NCI-H526 treated with DMSO at 0.1 percent for 48 hours (cell line): Measurements from ENCODE around the gene MOV10L1.
"Not testable (repeated sequence)": the region's sequence is repeated elsewhere in the genome, so short reads cannot be mapped to it uniquely, and the experiment has no call there.

Experiments
- DNase-seq: peaks from one replicate; lab custom pipeline; 2025; lab: John Stamatoyannopoulos, UW

MOV10L1 gene

GRCh38 chr22:50105208-50106100 lies 15.6 kb downstream of the MOV10L1 start:
- DNase-seq = no peak

GRCh38 chr22:50107529-50107928 lies 17.7 kb downstream of the MOV10L1 start:
- no peak for DNase-seq

- DNase-seq = no peak
Observed at GRCh38 chr22:50111056-50111455, 21.2 kb downstream of the MOV10L1 start.

DNA sequence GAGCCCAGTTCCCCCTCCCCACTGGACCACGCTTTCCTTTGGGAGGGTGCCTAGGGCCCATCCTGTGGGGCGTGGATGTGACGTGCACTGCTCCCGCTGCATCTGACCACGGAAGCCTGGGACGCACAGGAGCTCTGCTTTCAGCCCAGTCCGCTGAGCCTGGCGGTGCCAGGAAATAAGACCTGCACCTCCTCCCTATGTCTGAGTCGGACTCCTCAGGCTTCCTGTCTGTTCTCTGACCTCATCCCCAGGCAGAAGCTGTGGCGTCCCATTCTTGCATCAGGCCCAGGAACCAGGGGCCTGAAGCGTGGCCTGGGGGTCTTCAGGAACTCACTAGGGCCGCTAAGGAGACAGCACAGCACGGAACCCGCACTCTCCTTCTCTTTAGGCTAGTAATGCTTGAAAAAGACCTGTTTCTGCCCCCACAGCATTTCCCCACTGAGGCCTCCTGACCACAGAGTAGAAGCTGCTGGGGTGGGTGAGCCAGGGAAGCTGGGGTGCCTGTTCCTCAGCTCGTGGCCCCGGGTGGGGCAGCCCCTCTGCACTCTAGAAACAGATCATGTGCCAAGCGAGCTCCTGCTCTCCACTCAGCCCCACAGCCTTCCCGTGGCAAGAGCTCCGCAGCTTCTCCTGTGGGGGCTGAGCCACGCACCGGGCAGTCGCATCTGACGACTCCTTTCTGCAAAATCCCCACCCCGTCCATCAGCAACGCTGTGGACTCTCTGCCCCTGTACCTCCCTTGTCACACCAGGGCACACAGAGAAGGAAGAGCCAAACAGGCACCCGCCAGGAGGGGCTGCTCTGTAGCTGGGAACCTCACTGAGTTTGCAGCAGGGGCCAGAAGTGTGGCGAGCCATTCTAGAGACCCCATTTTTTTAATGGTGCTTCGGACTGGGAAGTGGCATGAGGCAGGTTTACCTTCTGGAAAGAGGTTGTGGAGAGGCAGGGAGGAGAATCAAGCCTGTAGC lies 22.6 kb downstream of the MOV10L1 start:
- no peak for DNase-seq

- no peak for DNase-seq
Observed at GRCh38 chr22:50114221-50115021, 24.6 kb downstream of the MOV10L1 start.

DNA sequence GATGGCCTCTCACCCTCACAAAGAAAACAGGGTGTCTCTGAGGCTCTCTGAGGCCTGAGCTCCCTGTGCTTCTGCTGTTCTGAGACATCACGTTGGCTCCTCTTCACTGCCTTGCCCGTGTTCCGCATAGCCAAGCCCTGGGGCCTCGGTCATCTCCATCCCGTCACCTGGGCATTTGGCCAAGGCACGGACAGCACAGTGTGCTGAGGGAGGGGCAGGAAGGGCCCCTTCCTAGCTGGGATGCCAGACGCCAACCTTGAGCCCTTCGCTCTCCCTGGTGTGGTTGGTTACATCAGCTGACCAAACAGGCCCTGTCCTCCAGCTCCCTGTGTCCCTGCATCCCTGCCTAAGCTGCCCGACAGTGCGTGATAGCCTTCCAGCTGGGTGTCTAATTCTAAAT lies 25.9 kb downstream of the MOV10L1 start:
- no peak for DNase-seq

DNA sequence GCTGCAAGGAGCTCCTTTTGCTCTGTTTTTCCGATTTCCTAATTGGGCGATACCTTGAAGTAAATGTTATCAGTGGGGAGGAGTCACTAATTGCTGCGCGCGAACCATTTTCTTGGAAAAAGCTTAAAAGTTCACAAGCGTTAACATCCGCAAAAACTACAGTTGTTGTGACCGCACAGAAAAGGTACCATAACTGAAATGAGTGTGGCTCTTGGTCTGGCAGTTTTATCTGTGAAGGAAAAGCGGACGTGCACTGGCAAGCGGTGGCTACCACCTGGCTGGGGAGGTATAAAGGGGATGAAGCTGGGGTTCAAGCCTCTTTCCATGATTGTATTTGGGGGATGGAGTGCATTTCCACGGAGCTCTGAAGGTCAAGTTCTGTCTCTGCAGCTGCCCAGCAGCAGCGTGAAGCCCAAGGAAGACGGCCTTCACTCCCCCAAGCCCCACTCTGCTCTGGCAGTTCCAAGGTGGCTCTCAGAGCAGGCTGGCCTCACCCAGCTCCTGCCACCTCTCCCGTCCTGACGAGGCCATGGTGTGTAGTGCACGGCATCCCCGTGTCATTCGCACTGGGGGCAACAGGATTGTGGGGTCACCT lies 27.5 kb downstream of the MOV10L1 start:
- no peak for DNase-seq

GRCh38 chr22:50118129-50118528 lies 28.3 kb downstream of the MOV10L1 start:
- DNase-seq = no peak

- DNase-seq = no peak
Observed at GRCh38 chr22:50118557-50119168, 28.9 kb downstream of the MOV10L1 start.

DNA sequence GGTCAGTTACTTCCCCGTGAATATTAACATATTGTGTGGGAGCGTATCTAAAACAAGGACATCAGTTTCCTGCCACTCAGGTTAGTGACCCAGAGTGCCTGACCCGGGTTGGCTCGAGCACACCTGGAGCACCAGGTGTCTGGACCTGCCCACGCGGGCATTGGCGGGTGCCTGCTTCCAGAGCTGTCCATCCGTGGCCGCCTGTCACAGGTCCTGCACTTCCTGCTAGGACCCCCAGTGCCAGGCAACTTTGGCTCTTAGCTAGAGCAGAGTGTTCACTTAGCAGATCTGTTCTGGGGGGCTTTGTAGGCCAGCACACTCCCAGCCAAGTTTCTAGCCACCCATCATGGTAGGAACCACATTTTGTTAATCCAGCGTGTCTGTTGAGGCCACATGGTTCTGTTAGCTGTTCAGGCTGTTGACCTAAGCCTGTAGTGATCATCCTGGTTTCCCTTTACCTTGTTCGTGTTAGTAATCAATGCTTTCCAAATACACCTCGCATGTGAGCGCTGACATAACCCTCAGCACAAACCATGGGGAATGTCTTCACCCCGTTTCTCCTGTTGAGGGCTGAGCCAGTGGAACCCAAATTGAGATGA lies 29.5 kb downstream of the MOV10L1 start:
- DNase-seq = no peak

GRCh38 chr22:50119768-50120251 lies 30.0 kb downstream of the MOV10L1 start:
- no peak for DNase-seq

DNA sequence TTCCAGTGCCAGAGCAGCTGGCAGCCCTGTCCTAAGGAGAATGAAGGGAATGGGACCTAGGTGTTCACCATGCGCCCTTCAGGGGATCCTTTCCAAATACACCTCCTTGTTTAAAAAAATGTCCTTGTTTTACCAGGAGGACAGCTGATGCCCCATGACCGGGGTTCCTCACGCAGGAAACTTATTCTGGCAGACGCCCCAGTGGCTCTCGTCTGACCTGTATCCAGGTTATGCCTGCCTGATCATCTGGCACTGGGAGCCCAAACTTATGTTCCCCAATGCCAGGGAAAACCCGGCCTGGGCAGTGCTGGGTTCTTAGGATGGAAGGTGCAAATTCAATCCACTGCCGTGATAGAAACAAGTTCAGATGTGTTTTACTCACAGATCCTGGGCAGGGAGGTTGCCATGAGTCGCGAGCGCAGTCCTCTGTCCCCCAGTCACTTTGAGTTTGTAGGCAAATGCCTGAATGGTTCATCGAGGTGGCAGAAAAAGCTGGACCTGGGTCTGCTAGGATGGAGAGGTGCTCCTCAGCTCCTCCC lies 31.5 kb downstream of the MOV10L1 start:
- DNase-seq = no peak

GRCh38 chr22:50123119-50123518 lies 33.3 kb downstream of the MOV10L1 start:
- DNase-seq = no peak

DNA sequence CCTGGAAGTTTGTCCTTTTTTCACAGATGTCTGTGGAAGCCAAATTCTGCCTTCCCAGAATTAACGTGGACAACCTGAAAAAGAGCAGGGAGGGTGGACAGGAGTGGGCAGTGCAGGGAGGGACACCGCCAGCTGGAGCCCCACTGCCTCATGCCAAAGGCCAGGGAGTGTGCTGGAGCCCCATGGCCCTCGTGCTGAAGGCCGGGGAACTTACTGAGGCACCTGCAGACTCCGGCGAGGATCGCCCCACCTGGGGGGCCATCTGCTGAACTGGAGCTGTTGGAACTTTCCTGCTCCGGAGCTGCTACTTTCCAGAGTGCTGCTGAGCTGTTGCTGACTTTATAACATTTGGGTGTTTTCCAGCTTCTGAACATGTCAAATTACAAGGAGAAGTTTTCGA lies 35.2 kb downstream of the MOV10L1 start:
- no peak for DNase-seq

GRCh38 chr22:50129121-50129736 lies 39.4 kb downstream of the MOV10L1 start:
- no peak for DNase-seq

GRCh38 chr22:50131894-50132293 lies 42.1 kb downstream of the MOV10L1 start:
- DNase-seq = no peak

- no peak for DNase-seq
Observed at GRCh38 chr22:50134481-50134880, 44.7 kb downstream of the MOV10L1 start.

- DNase-seq = no peak
Observed at GRCh38 chr22:50136581-50137015, 46.8 kb downstream of the MOV10L1 start.

- not testable (repeated sequence) for DNase-seq
Observed at GRCh38 chr22:50137277-50137676, 47.5 kb downstream of the MOV10L1 start.

DNA sequence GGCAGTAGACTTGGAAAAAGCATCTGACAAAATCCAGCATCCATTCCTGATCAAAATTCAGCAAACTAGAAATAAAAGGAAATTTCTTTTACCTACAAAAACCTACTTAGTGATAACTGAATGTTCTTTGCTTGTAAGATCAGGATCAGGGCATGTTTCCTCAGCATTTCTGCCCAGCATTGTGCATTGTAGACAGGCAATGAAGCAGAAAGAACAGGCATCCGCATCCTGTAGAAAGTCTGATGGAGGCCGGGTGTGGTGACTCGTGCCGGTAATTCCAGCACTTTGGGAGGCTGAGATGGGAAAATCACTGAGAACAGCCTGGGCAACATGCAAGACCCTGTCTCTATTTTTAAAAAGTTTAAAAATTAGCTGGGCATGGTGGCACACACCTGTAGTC lies 48.2 kb downstream of the MOV10L1 start:
- DNase-seq = no peak
